ENCODE measurements around the gene CFAP65.

Gene CFAP65

DNA sequence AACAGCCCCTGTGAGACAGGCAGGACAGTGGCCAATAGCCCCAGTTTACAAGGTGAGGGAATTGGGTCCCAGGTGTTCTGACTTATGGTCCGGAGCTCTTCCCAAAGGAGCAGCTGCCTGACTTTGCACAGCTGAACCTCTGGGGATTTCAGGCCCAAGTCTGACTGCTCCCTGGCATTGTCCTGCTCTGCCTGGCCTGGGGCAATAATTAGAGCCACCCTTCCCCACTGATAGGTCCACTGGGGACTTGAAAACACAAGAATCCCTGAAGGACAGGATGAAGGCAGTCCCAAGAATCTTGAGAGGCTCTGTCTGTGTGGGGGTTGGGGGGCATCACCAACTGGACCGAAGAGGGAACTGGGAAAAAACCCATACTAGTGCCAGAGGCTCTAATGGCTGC is 52.7 kb downstream of the CFAP65 start:
- DNase-seq: no peak

- no peak for DNase-seq
These were observed 53.2 kb downstream of the CFAP65 start for GRCh38 chr2:218988164-218988563.

- DNase-seq: no peak
These were observed 55.1 kb downstream of the CFAP65 start for GRCh38 chr2:218986148-218986761.

DNA sequence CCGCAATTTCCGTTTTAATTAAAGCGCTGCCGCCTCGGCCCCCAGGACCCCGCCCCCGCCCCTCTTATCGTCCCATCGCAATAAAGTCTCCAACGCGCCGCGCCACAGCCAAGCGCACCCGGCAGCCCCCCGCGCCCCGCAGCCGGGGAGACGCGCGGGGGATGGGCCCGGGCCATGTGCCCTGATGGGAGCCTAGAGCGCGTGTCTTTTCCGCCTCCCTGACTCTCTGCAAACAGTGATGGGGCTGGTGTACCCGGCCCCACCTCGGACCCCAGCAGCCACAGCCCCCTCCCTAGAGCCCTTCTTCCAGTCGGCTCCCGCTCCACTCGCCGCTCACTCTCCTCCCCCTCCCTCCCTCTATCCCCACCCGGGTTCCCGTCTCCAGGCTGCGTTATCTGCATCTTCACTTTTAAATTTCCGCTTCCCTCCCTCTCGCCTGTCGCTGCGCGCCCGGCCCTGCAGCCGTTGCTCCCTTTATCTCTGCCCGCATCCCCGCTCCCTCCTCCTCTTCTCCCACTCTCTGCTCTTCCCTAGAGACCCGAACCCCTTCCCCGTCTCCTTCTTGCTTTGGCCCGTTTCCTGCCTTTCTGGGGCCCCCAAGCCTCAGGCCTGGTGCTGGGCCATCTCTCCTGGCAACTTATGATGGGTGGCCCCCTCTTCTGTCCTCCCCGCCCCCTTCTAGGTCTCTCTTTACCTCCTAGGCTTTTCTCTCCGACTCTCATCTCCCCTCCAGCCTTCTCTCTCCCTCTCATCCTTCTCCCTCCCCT is 55.8 kb downstream of the CFAP65 start:
- DNase-seq: no peak

- DNase-seq: no peak
These were observed 56.3 kb downstream of the CFAP65 start, which contains the start of gene FEV for GRCh38 chr2:218985021-218985324. FEV (minus strand) TSS chr2:218985184; CDS start chr2:218985075, 109 bp downstream.

- DNase-seq: no peak
These were observed 56.9 kb downstream of the CFAP65 start for GRCh38 chr2:218984239-218985020.

- no peak for DNase-seq
These were observed 57.4 kb downstream of the CFAP65 start for GRCh38 chr2:218983934-218984238.

DNA sequence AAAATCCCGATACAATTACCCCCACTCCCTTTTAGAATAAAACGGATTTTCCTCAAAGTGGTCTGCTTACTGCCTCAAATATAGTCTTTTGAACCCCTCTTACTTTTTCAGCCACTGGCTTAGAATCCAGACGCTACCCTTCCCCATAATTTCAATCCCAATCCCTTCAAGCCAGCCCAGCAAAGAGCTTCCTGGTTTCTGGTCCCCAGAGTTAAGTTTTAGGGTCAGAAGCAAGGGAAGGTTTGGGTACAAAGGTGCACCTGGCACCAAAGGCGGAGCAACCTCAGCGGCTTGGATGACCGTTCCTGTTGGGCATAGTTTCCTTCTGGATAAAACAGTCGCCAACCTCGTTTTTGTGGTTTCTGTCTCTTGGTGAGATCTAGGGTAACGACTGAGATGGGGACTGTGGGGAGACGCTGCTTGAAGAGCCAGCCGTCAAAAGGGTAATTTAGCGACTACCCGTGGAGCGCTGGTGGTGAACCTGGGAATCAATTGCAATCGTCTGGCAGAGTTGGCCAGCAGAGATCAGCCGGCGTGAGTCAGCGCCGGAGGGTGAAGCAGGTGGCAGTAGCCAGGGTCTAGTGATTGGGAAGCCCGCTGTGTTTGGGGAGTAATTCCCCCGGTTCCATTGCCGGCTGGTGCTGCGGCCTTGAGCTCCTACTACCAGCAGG is 57.9 kb downstream of the CFAP65 start:
- DNase-seq: no peak

DNA sequence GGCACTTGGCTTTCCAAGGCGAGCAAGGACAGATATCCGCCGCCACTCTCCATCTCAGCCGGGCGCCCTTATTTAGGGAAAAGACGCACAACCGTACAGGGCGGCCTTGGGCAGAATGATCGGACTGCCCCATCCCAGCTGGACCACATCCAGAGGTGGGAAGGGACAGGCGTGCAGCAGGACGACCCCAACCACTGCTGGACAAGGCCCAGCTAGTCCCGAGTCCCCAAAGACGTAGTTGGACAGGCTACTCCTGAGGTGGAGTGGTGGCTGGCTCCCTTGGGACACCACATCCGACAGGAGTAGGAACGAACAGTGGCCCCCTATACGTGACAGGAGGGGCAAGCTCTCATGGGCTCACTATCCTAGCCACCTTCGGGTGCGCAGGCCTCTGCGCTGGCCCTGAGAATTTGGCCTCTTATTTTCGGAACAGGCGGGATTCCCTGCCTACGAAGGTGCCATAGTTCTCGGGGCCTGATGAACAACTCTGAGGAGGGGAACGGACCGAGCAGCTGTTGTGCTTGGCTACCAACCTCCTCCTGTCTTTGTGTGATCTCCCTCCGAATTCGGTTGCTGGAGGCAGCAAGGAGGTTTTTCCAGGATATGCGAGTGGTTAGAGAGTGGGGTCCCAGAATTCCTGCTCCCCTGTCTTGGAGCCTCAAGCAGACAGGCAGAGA is 58.6 kb downstream of the CFAP65 start:
- no peak for DNase-seq

DNA sequence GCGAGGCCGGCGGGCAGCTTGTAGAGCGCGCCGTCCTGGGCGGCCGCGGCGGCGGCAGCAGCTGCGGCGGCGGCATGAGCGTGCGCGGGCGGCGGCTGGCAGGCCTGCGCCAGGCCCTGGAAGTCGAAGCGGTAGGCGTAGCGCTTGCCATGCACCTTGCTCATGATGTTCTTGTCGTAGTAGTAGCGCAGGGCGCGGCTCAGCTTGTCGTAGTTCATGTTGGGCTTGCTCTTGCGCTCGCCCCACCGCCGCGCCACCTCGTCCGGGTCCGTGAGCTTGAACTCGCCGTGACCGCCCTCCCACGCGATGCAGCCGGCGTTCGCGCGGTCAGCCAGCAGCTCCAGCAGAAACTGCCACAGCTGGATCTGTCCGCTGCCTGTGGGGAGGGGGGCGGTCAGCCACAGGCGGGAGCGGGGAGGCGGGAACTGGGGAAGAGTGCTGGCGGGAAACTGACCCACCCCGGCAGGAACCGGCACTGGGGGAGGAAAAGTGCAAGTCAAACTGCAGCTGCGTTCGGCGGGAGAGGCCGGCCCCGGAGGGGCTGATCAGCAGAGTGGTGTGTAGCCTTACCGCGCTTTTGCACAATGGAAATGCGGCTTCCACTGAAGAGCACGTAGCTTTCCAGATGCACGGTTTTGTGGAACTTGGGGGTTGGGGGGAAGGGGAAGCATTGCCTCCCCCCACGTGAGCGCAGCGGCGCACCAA is 59.3 kb downstream of the CFAP65 start:
- peak; percentile 44 for DNase-seq

- no peak for DNase-seq
These were observed 59.9 kb downstream of the CFAP65 start for GRCh38 chr2:218981390-218981880.

GRCh38 chr2:218980735-218981389 is 60.5 kb downstream of the CFAP65 start:
- DNase-seq: no peak

DNA sequence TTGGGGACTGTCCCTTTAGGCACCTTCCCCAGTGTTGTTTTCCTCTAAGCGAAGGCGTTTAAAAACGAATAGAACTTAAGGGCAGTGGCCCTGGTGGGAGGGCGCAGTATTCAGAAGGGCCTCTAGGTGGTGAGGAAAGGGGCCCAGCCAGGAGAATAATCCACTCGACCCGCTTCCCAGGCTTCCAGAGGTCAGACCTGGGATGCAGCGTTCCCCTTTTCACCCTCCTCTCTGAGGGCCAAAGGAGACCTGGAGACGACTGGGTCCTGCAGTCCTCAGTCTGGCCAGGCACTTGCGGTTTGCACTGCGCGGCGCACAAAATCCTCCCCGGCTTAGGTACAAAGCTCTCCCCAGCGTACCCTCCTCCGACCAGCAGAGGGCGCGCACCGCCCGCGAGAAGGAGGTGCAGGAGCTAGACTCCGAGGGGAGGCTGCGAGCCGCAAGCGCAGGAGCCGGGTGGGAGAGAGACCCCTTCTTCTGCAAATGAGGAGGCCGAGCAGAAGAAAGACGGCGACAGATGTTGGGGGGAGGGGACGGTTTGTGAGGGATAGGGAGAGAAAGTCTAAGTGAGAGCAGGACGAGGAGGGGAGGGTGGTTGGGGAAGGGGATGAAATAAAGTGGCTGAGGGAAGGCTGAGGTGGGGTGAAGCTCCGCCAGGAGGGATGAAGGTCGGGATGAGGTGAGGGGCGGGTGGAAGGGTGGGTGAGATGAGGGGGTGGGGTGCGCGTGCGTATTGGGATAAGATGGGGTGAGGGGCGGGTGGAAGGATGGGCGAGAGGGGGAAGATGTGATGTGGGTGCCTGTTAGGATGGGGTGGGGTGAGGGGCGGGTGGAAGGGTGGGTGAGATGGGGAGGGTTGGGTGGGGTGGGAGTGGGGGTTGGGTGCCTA is 61.2 kb downstream of the CFAP65 start:
- DNase-seq: peak; percentile 91

DNA sequence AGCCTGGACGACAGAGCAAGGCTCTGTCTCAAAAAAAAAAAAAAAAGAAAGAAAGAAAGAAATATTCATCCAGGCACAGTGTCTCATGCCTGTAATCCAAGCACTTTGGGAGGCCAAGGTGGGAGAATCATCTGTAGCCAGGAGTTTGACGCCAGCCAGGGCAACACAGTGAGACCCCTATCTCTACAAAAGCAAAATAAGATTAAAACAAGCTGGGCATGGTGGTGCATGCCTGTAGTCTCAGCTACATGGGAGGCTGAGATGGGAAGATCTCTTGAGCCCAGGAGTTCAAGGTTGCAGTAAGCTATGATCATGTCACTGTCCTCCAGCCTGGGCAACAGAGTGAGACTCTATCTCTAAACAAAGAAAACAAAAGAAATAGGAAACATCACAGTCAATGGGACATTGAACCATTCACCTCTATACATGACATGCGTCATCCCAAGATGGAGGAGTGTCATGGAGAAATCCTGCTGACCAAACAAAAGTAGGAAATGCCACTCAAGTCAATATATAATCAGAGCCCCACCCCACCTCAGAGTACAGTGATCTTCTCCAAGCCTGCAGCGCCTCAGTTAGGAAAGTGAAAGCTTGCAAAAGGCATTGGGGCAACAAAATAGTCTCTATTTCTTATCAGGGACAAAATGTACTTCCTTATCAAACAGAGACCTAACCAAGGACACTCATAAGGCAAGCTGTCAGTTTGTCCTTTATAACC is 66.1 kb downstream of the CFAP65 start:
- DNase-seq: no peak

- no peak for DNase-seq
These were observed 70.4 kb downstream of the CFAP65 start for GRCh38 chr2:218970894-218971293.

- DNase-seq: no peak
These were observed 77.1 kb downstream of the CFAP65 start for GRCh38 chr2:218964041-218964771.

GRCh38 chr2:218963601-218964000 is 77.7 kb downstream of the CFAP65 start:
- DNase-seq: no peak

DNA sequence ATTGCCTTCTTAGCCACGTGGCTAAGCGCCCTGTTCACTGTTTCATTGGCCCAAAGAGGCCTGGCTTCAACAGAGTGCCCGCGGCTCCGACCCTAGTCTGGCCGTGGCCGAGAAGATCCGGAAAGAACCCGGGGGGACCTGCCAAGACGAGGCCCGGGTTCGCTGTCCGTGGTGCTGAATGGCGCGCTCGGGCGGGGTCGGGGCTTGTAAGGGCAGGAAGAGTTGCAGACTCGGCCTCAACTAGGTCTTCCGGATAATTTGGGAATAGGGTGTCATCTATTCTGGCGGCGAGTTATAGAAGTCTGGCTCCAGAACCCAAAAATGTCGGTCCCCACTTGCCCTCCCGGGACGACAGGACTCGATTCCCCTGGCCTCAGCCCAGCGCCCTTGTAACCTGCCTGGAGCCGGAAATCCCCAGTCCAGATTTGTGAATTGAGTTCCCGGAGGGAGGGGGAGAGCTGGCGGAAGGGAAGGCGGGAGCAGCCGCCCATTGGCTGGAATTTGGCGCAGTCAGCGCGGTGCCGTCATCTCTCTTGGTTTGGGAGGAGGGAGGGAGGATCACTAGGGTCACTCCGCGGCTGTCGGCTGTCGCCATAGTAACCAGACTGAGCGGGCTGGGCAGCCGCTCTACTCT is 78.3 kb downstream of the CFAP65 start:
- DNase-seq: peak; percentile 40
